Naive thymus-derived CD4-positive, alpha-beta T cell (primary cell): ENCODE data around the gene HMCES. TPM values are rescaled to one million over a fixed set of nuclear protein-coding genes. Genes with fewer than 3 reads are reported as not detected.
A peak's percentile ranks its signal among the peaks of the same experiment; 100 is the strongest.
"Not testable (repeated sequence)": the region's sequence is repeated elsewhere in the genome, so short reads cannot be mapped to it uniquely, and the experiment has no call there.

Experiments used
- ATAC-seq: fragments of 150-1000 bp; cut with Tn5 transposase; 2 replicates; pipeline ENCODE4 v1.10.0; 2021; ENCODE audit warnings: mild to moderate bottlenecking, moderate library complexity
- CTCF ChIA-PET: fragments of 350-600 bp; sonication (Branson Sonifier 250); formaldehyde crosslinking; loops from one replicate; lab custom pipeline; 2021; ENCODE audit warnings: antibody characterized with exemption; lab: Charles Lee
- POLR2A ChIA-PET: fragments of 350-600 bp; sonication (Branson Sonifier 250); formaldehyde crosslinking; loops from one replicate; lab custom pipeline; 2021; ENCODE audit warnings: antibody characterized with exemption, inconsistent platforms; lab: Charles Lee
- DNase-seq, 9 donors: peaks; one replicate each; pipeline versions ENCODE4 v3.0.0 to v3.0.0-alpha.2; 2020 to 2022; ENCODE audit warnings: mixed read lengths in 1 of 9
- H3K27ac ChIP-seq: one replicate; pipeline ENCODE4 v1.7.0; 2013; ENCODE audit warnings: mild to moderate bottlenecking, low read depth, low read length, moderate library complexity
- H3K27me3 ChIP-seq, 2 donors: one replicate each; pipeline ENCODE4 v1.7.0; 2013; ENCODE audit warnings: low read length in 2 of 2, mild to moderate bottlenecking in 2 of 2, moderate library complexity in 2 of 2; ENCODE audit not compliant: control insufficient read depth in 2 of 2, insufficient read depth in 2 of 2
- H3K36me3 ChIP-seq, 3 experiments: 1 replicate in 2 of 3; 2 replicates in 1 of 3; pipeline ENCODE4 v1.7.0; 2013; ENCODE audit warnings: low read length in 3 of 3, mild to moderate bottlenecking in 3 of 3, moderate library complexity in 1 of 3; ENCODE audit not compliant: insufficient read depth in 3 of 3, control insufficient read depth in 2 of 3
- H3K4me1 ChIP-seq, 2 donors: one replicate each; pipeline ENCODE4 v1.7.0; 2013; ENCODE audit warnings: low read length in 2 of 2, mild to moderate bottlenecking in 2 of 2, moderate library complexity in 1 of 2; ENCODE audit not compliant: control insufficient read depth in 2 of 2, insufficient read depth in 2 of 2
- H3K4me3 ChIP-seq: 2 replicates; pipeline ENCODE4 v1.7.0; 2013; ENCODE audit warnings: mild to moderate bottlenecking, low read length
- H3K9me3 ChIP-seq, 3 experiments: 1 replicate in 2 of 3; 2 replicates in 1 of 3; pipeline ENCODE4 v1.7.0; 2013; ENCODE audit warnings: low read length in 3 of 3; ENCODE audit not compliant: control insufficient read depth in 2 of 3
- H3K27ac Mint-ChIP-seq, 9 donors: one replicate each; pipeline ENCODE4 v1.8.0; 2020 to 2022; ENCODE audit warnings: mixed read lengths in 9 of 9, mild to moderate bottlenecking in 8 of 9, moderate library complexity in 5 of 9, inconsistent platforms in 2 of 9
- H3K27me3 Mint-ChIP-seq, 5 donors: one replicate each; pipeline ENCODE4 v1.8.0; 2021 to 2022; ENCODE audit warnings: mixed read lengths in 5 of 5, mild to moderate bottlenecking in 1 of 5
- H3K36me3 Mint-ChIP-seq, 5 donors: one replicate each; pipeline ENCODE4 v1.8.0; 2020 to 2022; ENCODE audit warnings: mixed read lengths in 5 of 5, mild to moderate bottlenecking in 3 of 5, inconsistent platforms in 1 of 5
- H3K4me1 Mint-ChIP-seq, 7 donors: one replicate each; pipeline ENCODE4 v1.8.0; 2020 to 2022; ENCODE audit warnings: mixed read lengths in 7 of 7, mild to moderate bottlenecking in 3 of 7, inconsistent platforms in 1 of 7
- H3K4me3 Mint-ChIP-seq, 10 donors: one replicate each; pipeline ENCODE4 v1.8.0; 2020 to 2022; ENCODE audit warnings: mild to moderate bottlenecking in 10 of 10, mixed read lengths in 10 of 10, moderate library complexity in 6 of 10, inconsistent platforms in 2 of 10
- H3K9me3 Mint-ChIP-seq, 11 donors: one replicate each; pipeline ENCODE4 v1.8.0; 2020 to 2022; ENCODE audit warnings: mixed read lengths in 11 of 11, mild to moderate bottlenecking in 4 of 11, inconsistent platforms in 1 of 11, moderate library complexity in 1 of 11
- intact Hi-C, 2 donors: fragments of 100-400 bp; cut with micrococcal nuclease; formaldehyde crosslinking; loops; one replicate each; pipeline ENCODE4 v1.15.1; 2023
- polyA plus RNA-seq, 2 donors: library from polyadenylated mRNA; unstranded; fragments of 300-500 nt; fragmentation: Illumina TruSeq; gene quantifications; one replicate each; pipeline ENCODE4 v1.2.3, GENCODE V29; 2021
- total RNA-seq, 6 experiments: library from RNA in 5 of 6; stranded (reverse) in 5 of 6; gene quantifications; 1 replicate in 5 of 6; 2 replicates in 1 of 6; pipeline ENCODE4 v1.2.3 and lab custom pipeline; 2021 to 2026

The HMCES gene
- total and polyA plus RNA-seq, 7 experiments from 2014 or later = 45.7 to 135 (median 56.3) TPM

- H3K9me3 ChIP-seq, H3K36me3 ChIP-seq, CTCF ChIA-PET, intact Hi-C loops, H3K27me3 ChIP-seq, H3K36me3 Mint-ChIP-seq, DNase-seq, POLR2A ChIA-PET, H3K4me1 Mint-ChIP-seq, ATAC-seq, H3K27ac ChIP-seq, H3K4me3 Mint-ChIP-seq, H3K4me3 ChIP-seq, H3K9me3 Mint-ChIP-seq, H3K4me1 ChIP-seq, H3K27ac Mint-ChIP-seq: not testable (repeated sequence)
- H3K27me3 Mint-ChIP-seq = peaks cover 13 to 25% (median 17%) of the 10 kb centered on the region in 5 donors
These were observed 61.2 kb downstream of the HMCES start for GRCh38 chr3:129339833-129340232.

- Mint-ChIP-seq H3K9me3 (peaks cover 0 to 1% (median 0%) of the 10 kb centered on the region in 11 donors), H3K4me3 (no peak overlapping the region), H3K27me3 (peaks cover 22 to 36% (median 30%) of the 10 kb centered on the region in 5 donors), H3K4me1 (peaks cover 0 to 8% (median 5%) of the 10 kb centered on the region in 7 donors), H3K27ac (no peak overlapping the region), H3K36me3 (no peaks in the 10 kb centered on the region)
- ChIA-PET CTCF (no interaction called here), POLR2A (no interaction called here)
- H3K27me3 ChIP-seq = no peaks in the 10 kb centered on the region
- no peaks in the 10 kb centered on the region for H3K36me3 ChIP-seq
- intact Hi-C loops = no loop called here
- ATAC-seq (no peak), DNase-seq (no peak)
- H3K4me3 ChIP-seq = no peak overlapping the region
- no peaks in the 10 kb centered on the region for H3K4me1 ChIP-seq
- no peak overlapping the region for H3K27ac ChIP-seq
- no peaks in the 10 kb centered on the region for H3K9me3 ChIP-seq
These were observed 62.9 kb downstream of the HMCES start for GRCh38 chr3:129341331-129342141.

GRCh38 chr3:129343643-129344360, 65.1 kb downstream of the HMCES start:
- no peak overlapping the region for H3K4me3 ChIP-seq
- Mint-ChIP-seq H3K4me3 (peak overlapping the region in 9 of 10 donors; percentile 3 to 80 (median 60)), H3K4me1 (peaks cover 0 to 8% (median 5%) of the 10 kb centered on the region in 7 donors), H3K36me3 (no peaks in the 10 kb centered on the region), H3K27me3 (peaks cover 22 to 36% (median 31%) of the 10 kb centered on the region in 5 donors), H3K9me3 (peaks cover 0 to 2% (median 0%) of the 10 kb centered on the region in 11 donors), H3K27ac (no peak overlapping the region)
- H3K27me3 ChIP-seq = no peaks in the 10 kb centered on the region
- peak in 7 of 9 donors; percentile 15 to 45 (median 19) for DNase-seq
- no peak overlapping the region for H3K27ac ChIP-seq
- intact Hi-C loops = no loop called here
- no peaks in the 10 kb centered on the region for H3K36me3 ChIP-seq
- no peaks in the 10 kb centered on the region for H3K9me3 ChIP-seq
- no peaks in the 10 kb centered on the region for H3K4me1 ChIP-seq
- ChIA-PET POLR2A (no interaction called here), CTCF (no interaction called here)
- ATAC-seq = peak; percentile 81

GRCh38 chr3:129344540-129345220, 66.0 kb downstream of the HMCES start:
- no peak overlapping the region for H3K27ac ChIP-seq
- no peak for ATAC-seq
- CTCF ChIA-PET = no interaction called here
- no peaks in the 10 kb centered on the region for H3K27me3 ChIP-seq
- Mint-ChIP-seq H3K27ac (no peak overlapping the region), H3K4me3 (peak overlapping the region in 3 of 10 donors; percentile 17 to 25 (median 21)), H3K27me3 (peaks cover 22 to 36% (median 31%) of the 10 kb centered on the region in 5 donors), H3K36me3 (no peaks in the 10 kb centered on the region), H3K4me1 (peaks cover 0 to 8% (median 5%) of the 10 kb centered on the region in 7 donors), H3K9me3 (peaks cover 0 to 2% (median 0%) of the 10 kb centered on the region in 11 donors)
- no peaks in the 10 kb centered on the region for H3K4me1 ChIP-seq
- no peak overlapping the region for H3K4me3 ChIP-seq
- no peaks in the 10 kb centered on the region for H3K9me3 ChIP-seq
- no peak for DNase-seq
- POLR2A ChIA-PET = no interaction called here
- intact Hi-C loops = no loop called here
- no peaks in the 10 kb centered on the region for H3K36me3 ChIP-seq

- Mint-ChIP-seq H3K9me3 (peaks cover 0 to 2% (median 0%) of the 10 kb centered on the region in 11 donors), H3K36me3 (no peaks in the 10 kb centered on the region), H3K4me3 (peak overlapping the region in 2 of 10 donors; percentile 17 to 21), H3K27me3 (peaks cover 22 to 38% (median 31%) of the 10 kb centered on the region in 5 donors), H3K4me1 (peaks cover 0 to 8% (median 5%) of the 10 kb centered on the region in 7 donors), H3K27ac (no peak overlapping the region)
- ATAC-seq = no peak
- ChIA-PET POLR2A (no interaction called here), CTCF (no interaction called here)
- no peaks in the 10 kb centered on the region for H3K9me3 ChIP-seq
- no peak for DNase-seq
- H3K27me3 ChIP-seq = no peaks in the 10 kb centered on the region
- no peak overlapping the region for H3K4me3 ChIP-seq
- H3K36me3 ChIP-seq = no peaks in the 10 kb centered on the region
- no peaks in the 10 kb centered on the region for H3K4me1 ChIP-seq
- intact Hi-C loops = no loop called here
- no peak overlapping the region for H3K27ac ChIP-seq
These were observed 66.6 kb downstream of the HMCES start for GRCh38 chr3:129345281-129345680.

- intact Hi-C loops = no loop called here
- Mint-ChIP-seq H3K27ac (no peak overlapping the region), H3K4me3 (no peak overlapping the region), H3K4me1 (peaks cover 0 to 8% (median 5%) of the 10 kb centered on the region in 7 donors), H3K9me3 (peaks cover 0 to 2% (median 0%) of the 10 kb centered on the region in 11 donors), H3K27me3 (peaks cover 22 to 38% (median 31%) of the 10 kb centered on the region in 5 donors), H3K36me3 (no peaks in the 10 kb centered on the region)
- Histone ChIP-seq H3K4me3 (no peak overlapping the region), H3K27me3 (no peaks in the 10 kb centered on the region), H3K27ac (no peak overlapping the region), H3K36me3 (no peaks in the 10 kb centered on the region), H3K9me3 (no peaks in the 10 kb centered on the region), H3K4me1 (no peaks in the 10 kb centered on the region)
- ATAC-seq (no peak), DNase-seq (no peak)
- CTCF ChIA-PET = no interaction called here
- POLR2A ChIA-PET = no interaction called here
These were observed 67.3 kb downstream of the HMCES start for GRCh38 chr3:129345971-129346370.
